H9 (cell line): Measurements from ENCODE around the gene SLC24A4. TPM values are rescaled to one million over a fixed set of nuclear protein-coding genes. Genes with fewer than 3 reads are reported as not detected.

Experiments used
- DNase-seq: peaks from one replicate; pipeline ENCODE4 v3.0.0-alpha.2; 2017
- H2AFZ ChIP-seq: one replicate; pipeline ENCODE4 v1.6.1; 2013; ENCODE audit warnings: mild to moderate bottlenecking, low read length, control low read depth, moderate library complexity
- H2AK5ac ChIP-seq: 2 replicates; pipeline ENCODE4 v1.6.1; 2013; ENCODE audit warnings: low read length, control low read depth, mixed read lengths; ENCODE audit not compliant: insufficient read length
- H2BK120ac ChIP-seq: one replicate; pipeline ENCODE4 v1.6.1; 2013; ENCODE audit warnings: low read depth, mild to moderate bottlenecking, low read length, control low read depth, inconsistent platforms; ENCODE audit not compliant: poor library complexity, severe bottlenecking
- H2BK12ac ChIP-seq: 2 replicates; pipeline ENCODE4 v1.6.1; 2013; ENCODE audit warnings: low read length, control low read depth, mixed read lengths, low read depth; ENCODE audit not compliant: insufficient read length
- H2BK15ac ChIP-seq: 2 replicates; pipeline ENCODE4 v1.6.1; 2013; ENCODE audit warnings: low read depth, low read length, control low read depth
- H2BK20ac ChIP-seq: one replicate; pipeline ENCODE4 v1.6.1; 2013; ENCODE audit warnings: low read depth, mild to moderate bottlenecking, low read length, control low read depth, inconsistent platforms; ENCODE audit not compliant: poor library complexity, severe bottlenecking
- H2BK5ac ChIP-seq: 2 replicates; pipeline ENCODE4 v1.6.1; 2013; ENCODE audit warnings: low read length, control low read depth, mixed read lengths; ENCODE audit not compliant: insufficient read length
- H3K14ac ChIP-seq: 2 replicates; pipeline ENCODE4 v1.6.1; 2013; ENCODE audit warnings: low read length, control low read depth; ENCODE audit not compliant: insufficient read depth
- H3K18ac ChIP-seq: 2 replicates; pipeline ENCODE4 v1.6.1; 2013; ENCODE audit warnings: low read depth, mild to moderate bottlenecking, mixed read lengths, low read length, control low read depth; ENCODE audit not compliant: insufficient read length
- H3K23ac ChIP-seq: 2 replicates; pipeline ENCODE4 v1.6.1; 2013; ENCODE audit warnings: low read length, control low read depth, mixed read lengths, low read depth; ENCODE audit not compliant: insufficient read length
- H3K23me2 ChIP-seq: 2 replicates; pipeline ENCODE4 v1.6.1; 2013; ENCODE audit warnings: low read depth, mild to moderate bottlenecking, mixed read lengths, low read length, control low read depth; ENCODE audit not compliant: insufficient read length, poor library complexity, severe bottlenecking
- H3K27ac ChIP-seq: 2 replicates; pipeline ENCODE4 v1.5.1; 2013; ENCODE audit warnings: low read length, control low read depth, mixed read lengths, low read depth; ENCODE audit not compliant: insufficient read length
- H3K27me3 ChIP-seq: 2 replicates; pipeline ENCODE4 v1.6.1; 2013; ENCODE audit warnings: low read length, control low read depth, inconsistent platforms; ENCODE audit not compliant: insufficient read depth
- H3K4ac ChIP-seq: 2 replicates; pipeline ENCODE4 v1.6.1; 2013; ENCODE audit warnings: low read depth, mild to moderate bottlenecking, control low read depth, inconsistent platforms, low read length, moderate library complexity
- H3K4me1 ChIP-seq: 2 replicates; pipeline ENCODE4 v1.6.1; 2013; ENCODE audit warnings: low read length, control low read depth, inconsistent platforms; ENCODE audit not compliant: insufficient read depth
- H3K4me2 ChIP-seq: 2 replicates; pipeline ENCODE4 v1.6.1; 2013; ENCODE audit warnings: low read length, control low read depth, mixed read lengths; ENCODE audit not compliant: insufficient read length, insufficient read depth
- H3K56ac ChIP-seq: 2 replicates; pipeline ENCODE4 v1.6.1; 2013; ENCODE audit warnings: low read depth, mild to moderate bottlenecking, mixed read lengths, low read length, control low read depth; ENCODE audit not compliant: insufficient read length
- H3K79me1 ChIP-seq: 2 replicates; pipeline ENCODE4 v1.6.1; 2013; ENCODE audit warnings: low read depth, mild to moderate bottlenecking, moderate library complexity, low read length, control low read depth, inconsistent platforms; ENCODE audit not compliant: insufficient read depth, poor library complexity, severe bottlenecking
- H3K79me2 ChIP-seq: 2 replicates; pipeline ENCODE4 v1.6.1; 2013; ENCODE audit warnings: low read length, control low read depth, inconsistent platforms; ENCODE audit not compliant: insufficient read depth
- H3K9ac ChIP-seq: 2 replicates; pipeline ENCODE4 v1.6.1; 2013; ENCODE audit warnings: low read length, control low read depth, mixed read lengths; ENCODE audit not compliant: insufficient read length; ENCODE audit errors: extremely low read depth
- H3K9me3 ChIP-seq: one replicate; pipeline ENCODE4 v1.6.1; 2013; ENCODE audit warnings: low read depth, low read length, inconsistent platforms; ENCODE audit not compliant: control insufficient read depth
- H3T11ph ChIP-seq: one replicate; pipeline ENCODE4 v1.6.1; 2013; ENCODE audit warnings: mild to moderate bottlenecking, low read length, control low read depth, inconsistent platforms
- H4K20me1 ChIP-seq: one replicate; pipeline ENCODE4 v1.6.1; 2013; ENCODE audit not compliant: control insufficient read depth, insufficient read length, insufficient read depth
- H4K5ac ChIP-seq: 2 replicates; pipeline ENCODE4 v1.6.1; 2013; ENCODE audit warnings: low read depth, mild to moderate bottlenecking, mixed read lengths, low read length, control low read depth; ENCODE audit not compliant: insufficient read length
- H4K8ac ChIP-seq: replicated peaks from 2 replicates; pipeline ENCODE4 v1.6.1; 2013; ENCODE audit warnings: low read length, control low read depth, mixed read lengths, low read depth; ENCODE audit not compliant: insufficient read length
- H4K91ac ChIP-seq: 2 replicates; pipeline ENCODE4 v1.6.1; 2013; ENCODE audit warnings: low read depth, mild to moderate bottlenecking, moderate library complexity, mixed read lengths, low read length, control low read depth; ENCODE audit not compliant: insufficient read length
- H3K27ac Mint-ChIP-seq, 3 experiments: 2 replicates in 2 of 3; 3 replicates in 1 of 3; pipeline ENCODE4 v1.8.0; 2020 to 2021; ENCODE audit warnings: mixed read lengths in 3 of 3, mild to moderate bottlenecking in 1 of 3, moderate library complexity in 1 of 3
- H3K27me3 Mint-ChIP-seq: 2 replicates; pipeline ENCODE4 v1.8.0; 2021; ENCODE audit warnings: low read depth, mild to moderate bottlenecking, moderate library complexity, mixed read lengths
- H3K36me3 Mint-ChIP-seq, 3 experiments: 2 replicates in 2 of 3; 3 replicates in 1 of 3; pipeline ENCODE4 v1.8.0; 2020 to 2021; ENCODE audit warnings: low read depth in 3 of 3, mixed read lengths in 3 of 3; ENCODE audit not compliant: insufficient read depth in 1 of 3
- H3K4me1 Mint-ChIP-seq, 2 experiments: 2 replicates each; pipeline ENCODE4 v1.8.0; 2020; ENCODE audit warnings: mixed read lengths in 2 of 2
- H3K4me3 Mint-ChIP-seq, 2 experiments: 2 replicates in 1 of 2; 3 replicates in 1 of 2; pipeline ENCODE4 v1.8.0; 2020 to 2021; ENCODE audit warnings: mild to moderate bottlenecking in 2 of 2, mixed read lengths in 2 of 2, moderate library complexity in 1 of 2
- H3K9me3 Mint-ChIP-seq, 2 experiments: 2 replicates in 1 of 2; 3 replicates in 1 of 2; pipeline ENCODE4 v1.8.0; 2020; ENCODE audit warnings: mild to moderate bottlenecking in 2 of 2, mixed read lengths in 2 of 2, moderate library complexity in 1 of 2
- CTCF ChIP-seq: fragments of 200-600 bp; sonication (generic); conservative IDR thresholded peaks from 3 replicates; pipeline ENCODE4 v1.8.0; 2021; ENCODE audit warnings: antibody characterized with exemption, mild to moderate bottlenecking
- WGBS: extraction: QIAGEN DNeasy Blood & Tissue Kit; methylation state at CpG from one replicate; pipeline ENCODE4 v1.1.7; 2013; ENCODE audit warnings: missing lambda C conversion rate, low lambda C conversion rate, mixed read lengths; ENCODE audit not compliant: insufficient read length; ENCODE audit errors: extremely low coverage; 5-methylcytosine and 5-hydroxymethylcytosine counted together
- total RNA-seq: library from RNA; stranded (reverse); gene quantifications from 2 replicates; pipeline ENCODE4 v1.2.1, GENCODE V29; 2021

Gene SLC24A4
- total RNA-seq, 1 experiment from 2014 or later, result 0.24 TPM

GRCh38 chr14:92497391-92497790, 174.4 kb downstream of the SLC24A4 start:
- Histone ChIP-seq H3K9ac (no peak overlapping the region), H3T11ph (no peak overlapping the region), H3K4me1 (no peaks in the 10 kb centered on the region; the same call in 1 of the 2 replicates), H3K14ac (no peak overlapping the region), H2BK12ac (no peak overlapping the region), H3K23me2 (no peaks in the 10 kb centered on the region), H4K8ac (no peak overlapping the region), H3K56ac (no peak overlapping the region), H3K4ac (no peak overlapping the region), H2BK120ac (no peak overlapping the region), H4K5ac (no peak overlapping the region), H3K27me3 (no peaks in the 10 kb centered on the region), H4K91ac (no peak overlapping the region), H2BK20ac (no peak overlapping the region), H3K9me3 (no peaks in the 10 kb centered on the region), H2BK5ac (no peak overlapping the region), H4K20me1 (no peaks in the 10 kb centered on the region), H3K79me1 (no peaks in the 10 kb centered on the region), H3K4me2 (no peak overlapping the region), H3K23ac (no peak overlapping the region), H2BK15ac (no peak overlapping the region), H3K18ac (no peak overlapping the region), H2AFZ (no peak overlapping the region), H3K27ac (no peak overlapping the region), H3K79me2 (no peaks in the 10 kb centered on the region), H2AK5ac (no peak overlapping the region)
- DNase-seq, result no peak
- Mint-ChIP-seq H3K27me3 (peaks cover 9% of the 10 kb centered on the region), H3K36me3 (no peaks in the 10 kb centered on the region), H3K4me1 (peaks cover 20 to 22% of the 10 kb centered on the region in 2 experiments), H3K9me3 (0 out of 5 replicates have a peak, but pooled peaks cover 0 to 2% of the 10 kb centered on the region in 2 experiments), H3K27ac (no peak overlapping the region), H3K4me3 (no peak overlapping the region)
- no peak for TF ChIP-seq CTCF
- no CpG with 5 or more reads among the region's 8 CpGs for WGBS
